GM10248 (cell line): Measurements from ENCODE around the gene ADGRG1.

ENCODE experiments used
- CTCF ChIA-PET: fragments of 300-600 bp; sonication (Branson Sonifier 250); formaldehyde crosslinking; extraction: SDS; loops from one replicate; lab custom pipeline; 2021; ENCODE audit warnings: antibody characterized with exemption; lab: Yijun Ruan, JAX
- POLR2A ChIA-PET: fragments of 350-650 bp; sonication (Branson Sonifier 250); formaldehyde crosslinking; extraction: SDS; loops from one replicate; lab custom pipeline; 2020; ENCODE audit warnings: antibody characterized with exemption; lab: Yijun Ruan, JAX
- DNase-seq: peaks from one replicate; pipeline ENCODE4 v3.0.0; 2012; ENCODE audit errors: extremely low spot score
- CTCF ChIP-seq: IDR thresholded peaks from 2 replicates; pipeline ENCODE4 v1.5.1; 2012; ENCODE audit warnings: mild to moderate bottlenecking, low read depth; ENCODE audit errors: extremely low read depth, missing control alignments, control extremely low read depth

Gene ADGRG1

DNA sequence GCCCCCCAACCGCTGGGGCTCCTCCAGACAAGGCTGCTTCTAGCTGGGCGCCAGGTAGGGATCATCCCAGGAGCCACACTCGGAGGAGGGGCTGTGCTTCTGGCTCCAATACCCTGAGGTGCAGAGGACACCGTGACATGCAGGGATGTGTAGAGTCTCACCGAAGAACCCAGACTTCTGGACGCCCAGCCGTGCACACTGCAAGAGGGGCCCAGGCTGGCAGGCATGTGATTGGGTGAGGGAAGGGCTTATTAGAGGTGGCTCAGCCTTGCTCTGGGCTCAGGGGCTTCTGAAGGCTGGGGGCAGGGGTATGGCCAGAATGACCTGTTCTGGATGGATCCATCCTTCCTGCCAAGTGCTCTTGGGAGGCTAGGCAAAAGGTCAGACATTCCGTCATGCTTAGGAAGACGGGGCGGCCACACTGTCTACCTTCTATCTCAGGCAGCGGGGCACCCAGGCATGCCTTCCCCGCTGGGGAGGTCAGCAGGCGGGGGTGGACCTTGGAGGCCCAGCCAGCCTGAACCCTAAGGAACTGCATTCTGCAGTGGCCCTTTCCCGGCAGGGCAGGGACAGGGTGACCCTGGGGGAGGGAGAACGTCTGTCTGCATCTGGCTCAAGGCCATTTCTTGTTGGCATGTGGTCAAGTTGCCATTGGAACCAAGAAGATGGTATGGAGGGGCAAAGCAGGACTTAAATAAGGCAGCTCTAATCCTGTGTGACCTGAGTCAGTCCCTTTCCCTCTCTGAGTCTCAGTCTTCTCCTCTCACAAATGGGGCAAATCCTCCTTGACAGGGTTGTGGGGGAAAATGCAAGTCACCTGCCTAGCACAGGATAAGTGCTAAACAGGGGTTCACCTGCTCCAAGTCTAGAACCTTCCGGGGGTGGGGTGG, 5.8 kb upstream of the ADGRG1 start:
- DNase-seq: no peak
- TF ChIP-seq CTCF: no peak
- ChIA-PET POLR2A (no interaction called here), CTCF (interaction anchor here (0.7 to 6.2 kb wide), 6 partner anchors 9 to 47 kb away, joined by 3 to 32 read pairs (median 4); no protein-coding TSS in a partner anchor)

- no peak for DNase-seq
- TF ChIP-seq CTCF: no peak
- CTCF ChIA-PET: interaction anchor here (0.7 to 6.2 kb wide), 10 partner anchors 8 to 32 kb away, joined by 3 to 32 read pairs (median 4); no protein-coding TSS in a partner anchor
- POLR2A ChIA-PET: no interaction called here
These were observed 5.0 kb upstream of the ADGRG1 start for GRCh38 chr16:57623251-57624043.

- DNase-seq: no peak
- CTCF ChIA-PET: interaction anchor here (0.8 to 6.2 kb wide), 8 partner anchors 9 to 33 kb away, joined by 3 to 32 read pairs (median 4); no protein-coding TSS in a partner anchor
These were observed 4.3 kb upstream of the ADGRG1 start for GRCh38 chr16:57624044-57624688.

DNA sequence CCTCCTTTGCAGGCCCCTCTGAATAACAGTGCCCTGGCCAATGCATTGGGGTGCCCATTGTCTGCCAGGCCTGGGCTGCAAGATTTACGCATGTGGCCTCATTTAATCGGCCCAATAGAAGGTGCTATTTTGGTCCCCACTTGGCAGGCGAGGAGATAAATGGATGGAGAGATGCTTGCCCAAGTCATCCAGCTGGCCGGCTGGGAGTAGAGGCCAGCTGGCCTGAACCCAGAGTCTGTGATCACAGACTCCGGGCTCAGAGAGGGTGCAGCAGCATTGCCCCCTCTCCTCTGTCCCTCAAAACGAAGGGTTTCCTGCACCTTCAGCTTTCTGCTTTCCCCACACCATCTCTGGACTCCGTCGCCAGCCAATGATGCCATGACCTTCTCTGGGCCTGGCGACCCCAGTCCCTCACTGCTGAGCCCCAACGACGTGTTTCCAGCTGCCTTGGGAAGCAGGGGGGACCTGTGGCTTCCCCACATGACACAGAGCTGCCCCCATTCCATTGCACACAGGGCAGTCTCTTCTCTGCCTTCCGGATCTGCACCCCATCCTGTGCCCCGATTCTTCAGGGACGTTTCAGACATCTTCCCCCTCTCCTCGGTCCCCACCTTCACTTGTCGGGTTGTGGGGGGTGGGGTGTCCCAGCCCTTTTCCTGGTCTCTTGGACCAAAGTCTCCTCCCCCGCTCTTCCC, 3.5 kb upstream of the ADGRG1 start:
- CTCF ChIA-PET: interaction anchor here (0.9 to 6.2 kb wide), 6 partner anchors 8 to 34 kb away, joined by 3 to 32 read pairs (median 5); no protein-coding TSS in a partner anchor
- POLR2A ChIA-PET: no interaction called here
- no peak for DNase-seq
- TF ChIP-seq CTCF: no peak

More at GRCh38 chr16:57624044-57624688, 4.3 kb upstream of the ADGRG1 start:
- POLR2A ChIA-PET: no interaction called here
- no peak for TF ChIP-seq CTCF

GRCh38 chr16:57626420-57627170, 1.8 kb upstream of the ADGRG1 start:
- CTCF ChIA-PET: interaction anchor here (1.0 to 6.2 kb wide), 5 partner anchors 11 to 36 kb away, joined by 4 to 32 read pairs (median 7); no protein-coding TSS in a partner anchor

More at GRCh38 chr16:57626420-57627170, 1.8 kb upstream of the ADGRG1 start:
- DNase-seq: no peak
- TF ChIP-seq CTCF: no peak
- POLR2A ChIA-PET: interaction anchor here (0.5 kb wide), 1 partner anchor 519 kb away, joined by 4 read pairs; no protein-coding TSS in a partner anchor
